ENCODE measurements around the gene SLC7A6. TPM values are rescaled to one million over a fixed set of nuclear protein-coding genes. Genes with fewer than 3 reads are reported as not detected.
A peak's percentile ranks its signal among the peaks of the same experiment; 100 is the strongest.

SLC7A6 gene
- total RNA-seq, 1 experiment from 2014 or later: 28.5 TPM

GRCh38 chr16:68296693-68297092 lies 32.4 kb downstream of the SLC7A6 start (continued):
- no peak for TF ChIP-seq CTCF (IDR thresholded peaks at IDR 0.05 in 2 of 3, conservative IDR thresholded peaks at IDR 0.05 in 1 of 3; ENCODE audit: borderline replicate concordance in 1 of 3, insufficient read depth in 1 of 3, low read depth in 2 of 3, low read length in 2 of 3)
- TF ChIP-seq ZFX (IDR thresholded peaks at IDR 0.05): no peak
- no peak for TF ChIP-seq EZH2 (IDR thresholded peaks at IDR 0.05)
- no peak for TF ChIP-seq CEBPB (IDR thresholded peaks at IDR 0.05; ENCODE audit: low read depth)
- no peak for TF ChIP-seq ZNF274 (IDR thresholded peaks at IDR 0.05; ENCODE audit: low read depth, low read length)
- no peak for TF ChIP-seq SRF (IDR thresholded peaks at IDR 0.05; ENCODE audit: low read depth)
- no peak for TF ChIP-seq TCF7L2 (IDR thresholded peaks at IDR 0.05; ENCODE audit: borderline replicate concordance, extremely low read depth, insufficient read depth, insufficient read length)
- TF ChIP-seq FOSL1 (IDR thresholded peaks at IDR 0.05; ENCODE audit: low read depth): no peak
- TF ChIP-seq SIN3A (IDR thresholded peaks at IDR 0.05; ENCODE audit: low read depth): no peak

GRCh38 chr16:68297908-68298307 lies 33.6 kb downstream of the SLC7A6 start:
- ChIA-PET POLR2A (no interaction called here), RAD21 (ENCODE audit: low non-redundant PET in 1 of 2, low total read pairs in 2 of 2, uncharacterized antibody in 2 of 2, unreplicated experiment in 2 of 2) (no interaction called here), CTCF (no interaction called here)
- no peaks in the 10 kb centered on the region for H3K9me3 ChIP-seq (ENCODE audit: control insufficient read depth in 1 of 2, insufficient read depth in 1 of 2, low read depth in 1 of 2, low read length in 2 of 2)
- H3K9ac ChIP-seq (ENCODE audit: low read length): no peak overlapping the region
- no peaks in the 10 kb centered on the region for H4K20me1 ChIP-seq (ENCODE audit: insufficient read depth)
- ATAC-seq (no peak), DNase-seq (ENCODE audit: low read depth, low spot score) (no peak)
- H3K27me3 ChIP-seq (ENCODE audit: insufficient read depth, low read length): no peaks in the 10 kb centered on the region
- no peaks in the 10 kb centered on the region for H3K9me2 ChIP-seq (ENCODE audit: insufficient read depth)
- H3K4me1 ChIP-seq (ENCODE audit: control insufficient read depth in 1 of 2, insufficient read depth in 2 of 2, low read length in 2 of 2): no peaks in the 10 kb centered on the region
- H3K4me2 ChIP-seq (ENCODE audit: low read length): no peak overlapping the region
- intact Hi-C loops (cut with micrococcal nuclease): no loop called here
- BruUV-seq (replicated peaks): TSS peak; percentile 28
- no peak overlapping the region for H3K4me3 ChIP-seq (replicated peaks in 1 of 2; ENCODE audit: low read depth in 1 of 2, low read length in 2 of 2)
- peaks cover 32 to 71% of the 10 kb centered on the region in 2 experiments for H3K36me3 ChIP-seq (ENCODE audit: control insufficient read depth in 1 of 2, insufficient read depth in 2 of 2, low read length in 2 of 2)
- H3K79me2 ChIP-seq (ENCODE audit: insufficient read depth, low read length): peaks cover 7% of the 10 kb centered on the region; the same call in 1 of the 2 replicates
- no peak for TF ChIP-seq FOSL1 (IDR thresholded peaks at IDR 0.05; ENCODE audit: low read depth)
- TF ChIP-seq JUND (IDR thresholded peaks at IDR 0.05): no peak
- TF ChIP-seq CTCF (IDR thresholded peaks at IDR 0.05 in 2 of 3, conservative IDR thresholded peaks at IDR 0.05 in 1 of 3; ENCODE audit: borderline replicate concordance in 1 of 3, insufficient read depth in 1 of 3, low read depth in 2 of 3, low read length in 2 of 3): no peak
- TF ChIP-seq SIN3A (IDR thresholded peaks at IDR 0.05; ENCODE audit: low read depth): no peak
- H2AFZ ChIP-seq (ENCODE audit: low read depth, low read length, poor library complexity, severe bottlenecking): no peak overlapping the region
- no peak overlapping the region for H3K27ac ChIP-seq (ENCODE audit: low read depth, low read length)

All from HCT116 (cell line).